ENCODE results near the gene P4HB. TPM values are rescaled to one million over a fixed set of nuclear protein-coding genes. Genes with fewer than 3 reads are reported as not detected.

Gene P4HB
- total and polyA plus RNA-seq, 10 of the 15 experiments (the other 5 are each of a cell fraction or from before 2014, with no cell fraction given), result 4.7 to 549 (median 361) TPM

- BruUV-seq (replicated peaks), result no TSS peak
- ATAC-seq (no peak), FAIRE-seq (no peak), DNase-seq (ENCODE audit: low read depth, low spot score) (no peak)
- RAD21 ChIA-PET (ENCODE audit: unreplicated experiment), result no interaction called here
- Histone ChIP-seq H4K20me1 (ENCODE audit: control insufficient read depth, insufficient read depth) (no peaks in the 10 kb centered on the region), H3K4me1 (ENCODE audit: control insufficient read depth, insufficient read depth, low read length) (no peaks in the 10 kb centered on the region), H3K36me3 (ENCODE audit: control insufficient read depth in 2 of 2, insufficient read depth in 2 of 2, low read length in 1 of 2) (no peaks in the 10 kb centered on the region), H3K4me3 (no peak overlapping the region), H3K27me3 (replicated peaks in 1 of 2; ENCODE audit: control insufficient read depth in 2 of 2, insufficient read depth in 2 of 2, low read length in 1 of 2) (no peaks in the 10 kb centered on the region), H3K79me2 (ENCODE audit: control insufficient read depth, insufficient read depth, low read length) (no peaks in the 10 kb centered on the region), H2AFZ (ENCODE audit: control insufficient read depth, low read depth, low read length) (no peak overlapping the region), H3K4me2 (ENCODE audit: control insufficient read depth, insufficient read depth) (no peak overlapping the region), H3K9ac (ENCODE audit: control insufficient read depth, insufficient read depth, low read length) (no peak overlapping the region), H3K27ac (ENCODE audit: control insufficient read depth, insufficient read depth) (no peak overlapping the region), H3K9me3 (replicated peaks; ENCODE audit: control insufficient read depth, insufficient read depth, low read length) (no peaks in the 10 kb centered on the region)
- CTCF ChIA-PET, result no interaction called here
- SMC1A ChIA-PET (ENCODE audit: uncharacterized antibody, unreplicated experiment), result no interaction called here
- in situ Hi-C loops (cut with MboI) (loop anchor here (5.0 kb wide), 1 partner anchor 102 kb away; no protein-coding TSS in a partner anchor), intact Hi-C loops (cut with micrococcal nuclease; ENCODE audit: unreplicated experiment) (no loop called here)
- 32% methylated on average over 9 of the region's 13 CpGs for WGBS (ENCODE audit: insufficient coverage, insufficient replicate concordance, low lambda C conversion rate, missing lambda C conversion rate)
- POLR2A ChIA-PET, result interaction anchor here (0.6 kb wide), 1 partner anchor 53 kb away, joined by 3 read pairs; no protein-coding TSS in a partner anchor
- TF ChIP-seq HCFC1 (IDR thresholded peaks at IDR 0.05; ENCODE audit: low read length) (no peak), YY1 (IDR thresholded peaks at IDR 0.05; ENCODE audit: low read depth, low read length) (no peak), GATAD2B (conservative IDR thresholded peaks at IDR 0.05; ENCODE audit: low read depth) (no peak), CBX5 (IDR thresholded peaks at IDR 0.05; ENCODE audit: low read depth) (no peak), JUNB (IDR thresholded peaks at IDR 0.05) (no peak), SMAD5 (IDR thresholded peaks at IDR 0.05; ENCODE audit: low read depth) (no peak), E2F8 (IDR thresholded peaks at IDR 0.05; ENCODE audit: low read depth, partially characterized antibody) (no peak), NR2F1 (conservative IDR thresholded peaks at IDR 0.05) (no peak), FOXM1 (IDR thresholded peaks at IDR 0.05; ENCODE audit: low read depth, low read length) (no peak), ZNF622 (IDR thresholded peaks at IDR 0.05) (no peak), DPF2 (IDR thresholded peaks at IDR 0.05) (no peak)
- TF ChIP-seq, protein P1, sequence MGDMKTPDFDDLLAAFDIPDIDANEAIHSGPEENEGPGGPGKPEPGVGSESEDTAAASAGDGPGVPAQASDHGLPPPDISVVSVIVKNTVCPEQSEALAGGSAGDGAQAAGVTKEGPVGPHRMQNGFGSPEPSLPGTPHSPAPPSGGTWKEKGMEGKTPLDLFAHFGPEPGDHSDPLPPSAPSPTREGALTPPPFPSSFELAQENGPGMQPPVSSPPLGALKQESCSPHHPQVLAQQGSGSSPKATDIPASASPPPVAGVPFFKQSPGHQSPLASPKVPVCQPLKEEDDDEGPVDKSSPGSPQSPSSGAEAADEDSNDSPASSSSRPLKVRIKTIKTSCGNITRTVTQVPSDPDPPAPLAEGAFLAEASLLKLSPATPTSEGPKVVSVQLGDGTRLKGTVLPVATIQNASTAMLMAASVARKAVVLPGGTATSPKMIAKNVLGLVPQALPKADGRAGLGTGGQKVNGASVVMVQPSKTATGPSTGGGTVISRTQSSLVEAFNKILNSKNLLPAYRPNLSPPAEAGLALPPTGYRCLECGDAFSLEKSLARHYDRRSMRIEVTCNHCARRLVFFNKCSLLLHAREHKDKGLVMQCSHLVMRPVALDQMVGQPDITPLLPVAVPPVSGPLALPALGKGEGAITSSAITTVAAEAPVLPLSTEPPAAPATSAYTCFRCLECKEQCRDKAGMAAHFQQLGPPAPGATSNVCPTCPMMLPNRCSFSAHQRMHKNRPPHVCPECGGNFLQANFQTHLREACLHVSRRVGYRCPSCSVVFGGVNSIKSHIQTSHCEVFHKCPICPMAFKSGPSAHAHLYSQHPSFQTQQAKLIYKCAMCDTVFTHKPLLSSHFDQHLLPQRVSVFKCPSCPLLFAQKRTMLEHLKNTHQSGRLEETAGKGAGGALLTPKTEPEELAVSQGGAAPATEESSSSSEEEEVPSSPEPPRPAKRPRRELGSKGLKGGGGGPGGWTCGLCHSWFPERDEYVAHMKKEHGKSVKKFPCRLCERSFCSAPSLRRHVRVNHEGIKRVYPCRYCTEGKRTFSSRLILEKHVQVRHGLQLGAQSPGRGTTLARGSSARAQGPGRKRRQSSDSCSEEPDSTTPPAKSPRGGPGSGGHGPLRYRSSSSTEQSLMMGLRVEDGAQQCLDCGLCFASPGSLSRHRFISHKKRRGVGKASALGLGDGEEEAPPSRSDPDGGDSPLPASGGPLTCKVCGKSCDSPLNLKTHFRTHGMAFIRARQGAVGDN (IDR thresholded peaks at IDR 0.05), result no peak
- TF ChIP-seq, protein P2, sequence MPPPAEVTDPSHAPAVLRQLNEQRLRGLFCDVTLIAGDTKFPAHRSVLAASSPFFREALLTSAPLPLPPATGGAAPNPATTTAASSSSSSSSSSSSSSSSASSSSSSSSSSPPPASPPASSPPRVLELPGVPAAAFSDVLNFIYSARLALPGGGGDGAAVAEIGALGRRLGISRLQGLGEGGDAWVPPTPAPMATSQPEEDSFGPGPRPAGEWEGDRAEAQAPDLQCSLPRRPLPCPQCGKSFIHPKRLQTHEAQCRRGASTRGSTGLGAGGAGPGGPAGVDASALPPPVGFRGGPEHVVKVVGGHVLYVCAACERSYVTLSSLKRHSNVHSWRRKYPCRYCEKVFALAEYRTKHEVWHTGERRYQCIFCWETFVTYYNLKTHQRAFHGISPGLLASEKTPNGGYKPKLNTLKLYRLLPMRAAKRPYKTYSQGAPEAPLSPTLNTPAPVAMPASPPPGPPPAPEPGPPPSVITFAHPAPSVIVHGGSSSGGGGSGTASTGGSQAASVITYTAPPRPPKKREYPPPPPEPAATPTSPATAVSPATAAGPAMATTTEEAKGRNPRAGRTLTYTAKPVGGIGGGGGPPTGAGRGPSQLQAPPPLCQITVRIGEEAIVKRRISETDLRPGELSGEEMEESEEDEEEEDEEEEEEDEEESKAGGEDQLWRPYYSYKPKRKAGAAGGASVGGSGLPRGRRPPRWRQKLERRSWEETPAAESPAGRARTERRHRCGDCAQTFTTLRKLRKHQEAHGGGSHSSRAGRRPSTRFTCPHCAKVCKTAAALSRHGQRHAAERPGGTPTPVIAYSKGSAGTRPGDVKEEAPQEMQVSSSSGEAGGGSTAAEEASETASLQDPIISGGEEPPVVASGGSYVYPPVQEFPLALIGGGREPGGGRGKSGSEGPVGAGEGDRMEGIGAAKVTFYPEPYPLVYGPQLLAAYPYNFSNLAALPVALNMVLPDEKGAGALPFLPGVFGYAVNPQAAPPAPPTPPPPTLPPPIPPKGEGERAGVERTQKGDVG (CRISPR knock-in tag; IDR thresholded peaks at IDR 0.05), result no peak
- TF ChIP-seq, protein P3, sequence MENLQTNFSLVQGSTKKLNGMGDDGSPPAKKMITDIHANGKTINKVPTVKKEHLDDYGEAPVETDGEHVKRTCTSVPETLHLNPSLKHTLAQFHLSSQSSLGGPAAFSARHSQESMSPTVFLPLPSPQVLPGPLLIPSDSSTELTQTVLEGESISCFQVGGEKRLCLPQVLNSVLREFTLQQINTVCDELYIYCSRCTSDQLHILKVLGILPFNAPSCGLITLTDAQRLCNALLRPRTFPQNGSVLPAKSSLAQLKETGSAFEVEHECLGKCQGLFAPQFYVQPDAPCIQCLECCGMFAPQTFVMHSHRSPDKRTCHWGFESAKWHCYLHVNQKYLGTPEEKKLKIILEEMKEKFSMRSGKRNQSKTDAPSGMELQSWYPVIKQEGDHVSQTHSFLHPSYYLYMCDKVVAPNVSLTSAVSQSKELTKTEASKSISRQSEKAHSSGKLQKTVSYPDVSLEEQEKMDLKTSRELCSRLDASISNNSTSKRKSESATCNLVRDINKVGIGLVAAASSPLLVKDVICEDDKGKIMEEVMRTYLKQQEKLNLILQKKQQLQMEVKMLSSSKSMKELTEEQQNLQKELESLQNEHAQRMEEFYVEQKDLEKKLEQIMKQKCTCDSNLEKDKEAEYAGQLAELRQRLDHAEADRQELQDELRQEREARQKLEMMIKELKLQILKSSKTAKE (IDR thresholded peaks at IDR 0.05; ENCODE audit: low read depth, poor library complexity, severe bottlenecking), result no peak
These were observed 40.6 kb downstream of the P4HB start for GRCh38 chr17:81819708-81820107.
